Endodermal cell (in vitro differentiated cells): ENCODE results near the gene SUPT16H. TPM values are rescaled to one million over a fixed set of nuclear protein-coding genes. Genes with fewer than 3 reads are reported as not detected.
A peak's percentile ranks its signal among the peaks of the same experiment; 100 is the strongest.

Experiments
- DNase-seq: peaks from one replicate; pipeline ENCODE4 v3.0.0-alpha.2; 2017
- H3K27ac ChIP-seq: 2 replicates; pipeline ENCODE4 v1.5.1; 2013; ENCODE audit warnings: mild to moderate bottlenecking, low read depth, low read length, moderate library complexity
- H3K27me3 ChIP-seq: 2 replicates; pipeline ENCODE4 v1.6.1; 2013; ENCODE audit warnings: mild to moderate bottlenecking, low read length, moderate library complexity; ENCODE audit not compliant: insufficient read depth, control insufficient read depth, poor library complexity, severe bottlenecking
- H3K36me3 ChIP-seq: 2 replicates; pipeline ENCODE4 v1.7.0; 2013; ENCODE audit warnings: mild to moderate bottlenecking, low read length, moderate library complexity; ENCODE audit not compliant: control insufficient read depth, insufficient read depth
- H3K4me1 ChIP-seq: one replicate; pipeline ENCODE4 v1.7.0; 2013; ENCODE audit warnings: low read length; ENCODE audit not compliant: control insufficient read depth, insufficient read depth
- H3K4me3 ChIP-seq: 2 replicates; pipeline ENCODE4 v1.5.1; 2013; ENCODE audit warnings: mild to moderate bottlenecking, low read length, moderate library complexity
- H3K9ac ChIP-seq: 2 replicates; pipeline ENCODE4 v1.6.1; 2013; ENCODE audit warnings: mild to moderate bottlenecking, low read length, moderate library complexity; ENCODE audit not compliant: poor library complexity, severe bottlenecking; ENCODE audit errors: extremely low read depth
- H3K9me3 ChIP-seq: 2 replicates; pipeline ENCODE4 v1.6.1; 2013; ENCODE audit warnings: mild to moderate bottlenecking, low read length, moderate library complexity; ENCODE audit not compliant: control insufficient read depth
- H3K27ac Mint-ChIP-seq: 2 replicates; pipeline ENCODE4 v1.8.0; 2020; ENCODE audit warnings: mixed read lengths
- H3K27me3 Mint-ChIP-seq: 2 replicates; pipeline ENCODE4 v1.8.0; 2021; ENCODE audit warnings: mild to moderate bottlenecking, mixed read lengths; ENCODE audit not compliant: insufficient read depth
- H3K36me3 Mint-ChIP-seq: 2 replicates; pipeline ENCODE4 v1.8.0; 2020; ENCODE audit warnings: low read depth, mixed read lengths
- H3K4me1 Mint-ChIP-seq: 2 replicates; pipeline ENCODE4 v1.8.0; 2020; ENCODE audit warnings: mixed read lengths
- H3K4me3 Mint-ChIP-seq: 2 replicates; pipeline ENCODE4 v1.8.0; 2020; ENCODE audit warnings: mild to moderate bottlenecking, moderate library complexity, mixed read lengths
- H3K9me3 Mint-ChIP-seq: 2 replicates; pipeline ENCODE4 v1.8.0; 2020; ENCODE audit warnings: mild to moderate bottlenecking, mixed read lengths
- WGBS, 2 experiments: methylation state at CpG; one replicate each; pipeline versions ENCODE4 v1.1.5 to v1.1.7; 2013; ENCODE audit warnings: missing lambda C conversion rate in 2 of 2, mixed read lengths in 1 of 2; ENCODE audit not compliant: insufficient coverage in 1 of 2, insufficient read length in 1 of 2; 5-methylcytosine and 5-hydroxymethylcytosine counted together
- total RNA-seq, 2 donors: library from RNA; stranded (reverse); fragmentation: NEBNext Ultra II Directional in 1 of 2; extraction: Animal tissue kit (Norgen Biotek cat#: 25700) in 1 of 2; gene quantifications; 2 replicates in 1 of 2; 3 replicates in 1 of 2; pipeline ENCODE4 v1.2.1, GENCODE V29; 2021
- TF ChIP-seq, protein P1 (sequence below): fragments of 200-600 bp; sonication (generic); conservative IDR thresholded peaks from 2 replicates; pipeline ENCODE4 v1.5.0; 2021; ENCODE audit warnings: antibody characterized with exemption, mild to moderate bottlenecking

Gene SUPT16H
- total RNA-seq, 2 donors from 2014 or later: 147 to 181 TPM

DNA sequence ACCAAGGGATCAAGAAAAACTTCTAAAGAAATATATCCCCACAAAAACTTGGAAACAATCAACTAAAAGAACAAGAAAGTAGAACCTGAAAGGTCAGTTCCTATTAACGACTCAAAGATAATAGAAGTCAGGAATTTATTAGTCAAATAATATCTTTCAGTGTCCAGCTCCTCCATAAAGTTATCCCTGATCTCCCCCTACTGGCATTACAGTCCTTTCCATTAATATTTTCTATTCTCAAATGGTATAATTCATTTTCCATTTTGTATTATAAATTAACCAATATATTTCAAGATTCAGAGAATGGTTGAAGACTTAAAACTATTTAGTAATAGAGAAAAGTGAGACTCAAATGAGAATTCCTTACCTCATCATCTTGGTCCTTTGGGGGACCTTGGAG lies 11.6 kb upstream of the SUPT16H start:
- Histone ChIP-seq H3K9me3 (no peaks in the 10 kb centered on the region), H3K4me1 (no peaks in the 10 kb centered on the region), H3K36me3 (peaks cover 94% of the 10 kb centered on the region), H3K27ac (no peak overlapping the region), H3K27me3 (no peaks in the 10 kb centered on the region), H3K4me3 (no peak overlapping the region), H3K9ac (no peak overlapping the region)
- Mint-ChIP-seq H3K4me3 (no peak overlapping the region), H3K36me3 (peaks cover 84% of the 10 kb centered on the region), H3K27me3 (no peaks in the 10 kb centered on the region), H3K4me1 (no peaks in the 10 kb centered on the region), H3K9me3 (no peaks in the 10 kb centered on the region), H3K27ac (no peak overlapping the region)
- TF ChIP-seq, protein P1, sequence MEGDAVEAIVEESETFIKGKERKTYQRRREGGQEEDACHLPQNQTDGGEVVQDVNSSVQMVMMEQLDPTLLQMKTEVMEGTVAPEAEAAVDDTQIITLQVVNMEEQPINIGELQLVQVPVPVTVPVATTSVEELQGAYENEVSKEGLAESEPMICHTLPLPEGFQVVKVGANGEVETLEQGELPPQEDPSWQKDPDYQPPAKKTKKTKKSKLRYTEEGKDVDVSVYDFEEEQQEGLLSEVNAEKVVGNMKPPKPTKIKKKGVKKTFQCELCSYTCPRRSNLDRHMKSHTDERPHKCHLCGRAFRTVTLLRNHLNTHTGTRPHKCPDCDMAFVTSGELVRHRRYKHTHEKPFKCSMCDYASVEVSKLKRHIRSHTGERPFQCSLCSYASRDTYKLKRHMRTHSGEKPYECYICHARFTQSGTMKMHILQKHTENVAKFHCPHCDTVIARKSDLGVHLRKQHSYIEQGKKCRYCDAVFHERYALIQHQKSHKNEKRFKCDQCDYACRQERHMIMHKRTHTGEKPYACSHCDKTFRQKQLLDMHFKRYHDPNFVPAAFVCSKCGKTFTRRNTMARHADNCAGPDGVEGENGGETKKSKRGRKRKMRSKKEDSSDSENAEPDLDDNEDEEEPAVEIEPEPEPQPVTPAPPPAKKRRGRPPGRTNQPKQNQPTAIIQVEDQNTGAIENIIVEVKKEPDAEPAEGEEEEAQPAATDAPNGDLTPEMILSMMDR: no peak
- WGBS, 2 experiments: 0% methylated on average over 1 of the region's 1 CpG; no CpG with 5 or more reads in 1 of the 2 experiments
- DNase-seq: no peak

DNA sequence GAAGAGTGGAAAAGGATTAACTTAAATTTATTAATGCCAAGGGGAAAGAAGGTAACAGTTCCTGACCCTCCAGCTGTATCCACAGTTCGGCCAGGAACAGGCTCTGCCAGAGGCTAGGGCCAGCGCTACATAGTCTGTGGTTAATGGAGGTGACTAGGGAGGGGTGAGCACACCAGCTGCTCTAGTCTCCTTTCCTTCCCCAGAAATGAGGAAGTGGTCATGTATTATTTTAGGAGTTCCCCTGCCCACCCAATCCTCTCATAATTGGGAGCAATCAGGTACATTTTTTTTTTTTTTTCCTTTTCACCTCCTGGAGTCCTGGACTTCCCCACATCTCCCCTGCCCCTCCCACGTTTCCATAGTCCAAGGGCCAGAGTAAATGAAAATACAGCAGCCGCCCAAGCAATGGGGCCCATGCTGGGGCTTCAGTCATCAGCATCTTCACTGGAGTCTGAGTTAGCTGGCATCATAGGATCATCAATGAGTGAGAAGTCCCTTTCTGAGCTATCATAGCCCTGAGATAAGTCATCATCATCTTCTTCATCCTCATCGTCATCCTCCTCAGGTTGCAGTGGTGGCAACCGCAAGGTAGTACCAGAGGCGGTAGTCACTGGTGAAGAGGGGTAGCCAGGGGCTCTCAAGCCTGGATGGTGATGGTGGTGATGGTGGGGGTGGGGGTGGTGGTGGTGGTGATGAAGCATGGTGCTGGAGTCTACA lies 1.5 kb upstream of the SUPT16H start:
- Histone ChIP-seq H3K27ac (no peak overlapping the region), H3K9me3 (no peaks in the 10 kb centered on the region), H3K4me1 (no peaks in the 10 kb centered on the region), H3K4me3 (peak overlapping the region; percentile 99), H3K27me3 (no peaks in the 10 kb centered on the region), H3K9ac (no peak overlapping the region), H3K36me3 (peaks cover 57% of the 10 kb centered on the region)
- 96% methylated on average over 7 of the region's 7 CpGs; no CpG with 5 or more reads in 1 of the 2 experiments for WGBS, 2 experiments
- H3K4me1 Mint-ChIP-seq: peaks cover 17% of the 10 kb centered on the region
- peaks cover 41% of the 10 kb centered on the region for H3K36me3 Mint-ChIP-seq
- peak overlapping the region; percentile 100 for H3K27ac Mint-ChIP-seq
- peak overlapping the region; percentile 93 for H3K4me3 Mint-ChIP-seq
- H3K27me3 Mint-ChIP-seq: no peaks in the 10 kb centered on the region
- H3K9me3 Mint-ChIP-seq: no peaks in the 10 kb centered on the region
- TF ChIP-seq, protein P1: no peak
- no peak for DNase-seq

DNA sequence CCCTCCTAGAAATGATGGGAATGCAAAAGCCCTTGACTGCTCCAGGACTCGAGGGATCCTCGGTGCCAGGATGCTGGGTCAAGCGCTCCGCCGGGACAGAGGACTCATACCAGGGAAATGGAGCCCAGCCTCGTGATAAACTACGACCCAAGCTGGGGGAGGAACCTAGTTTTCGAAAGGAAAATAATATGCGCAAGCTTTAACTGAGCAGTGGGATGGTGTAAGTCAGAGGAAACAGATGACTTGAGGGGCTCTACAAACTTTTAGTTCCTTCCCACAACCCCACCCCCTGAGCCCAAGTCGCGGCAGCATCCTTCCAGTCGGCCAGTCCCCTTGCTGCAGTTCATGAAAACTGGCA lies 654 bp upstream of the SUPT16H start:
- TF ChIP-seq, protein P1: no peak
- Mint-ChIP-seq H3K36me3 (peaks cover 34% of the 10 kb centered on the region), H3K4me3 (peak overlapping the region; percentile 93), H3K4me1 (peaks cover 19% of the 10 kb centered on the region), H3K27ac (peak overlapping the region; percentile 100), H3K27me3 (no peaks in the 10 kb centered on the region), H3K9me3 (no peaks in the 10 kb centered on the region)
- H3K27ac ChIP-seq: peak overlapping the region; percentile 71
- no peaks in the 10 kb centered on the region for H3K4me1 ChIP-seq
- H3K9ac ChIP-seq: peak overlapping the region; percentile 96
- WGBS, 2 experiments: 8 to 10% methylated on average over 11 to 12 of the region's 12 CpGs
- H3K4me3 ChIP-seq: peak overlapping the region; percentile 99
- H3K27me3 ChIP-seq: no peaks in the 10 kb centered on the region
- H3K9me3 ChIP-seq: no peaks in the 10 kb centered on the region
- H3K36me3 ChIP-seq: peaks cover 49% of the 10 kb centered on the region
- no peak for DNase-seq
